Astrocyte of the cerebellum (primary cell): ENCODE measurements around the gene MPL.
A peak's percentile ranks its signal among the peaks of the same experiment; 100 is the strongest.

Experiments used
- DNase-seq: peaks from one replicate; pipeline ENCODE4 v3.0.0-alpha.2; 2011; ENCODE audit warnings: low read depth
- H3K4me3 ChIP-seq: 2 replicates; pipeline ENCODE4 v1.5.1; 2011; ENCODE audit warnings: mild to moderate bottlenecking, low read depth, low read length, moderate library complexity
- in situ Hi-C: cut with HindIII; loops from 2 replicates; pipeline ENCODE4 v1.10.0; 2017; ENCODE audit warnings: low sequenced_read_pairs
- TF ChIP-seq, protein P1 (sequence below): IDR thresholded peaks from 2 replicates; pipeline ENCODE4 v1.5.1; 2012; ENCODE audit warnings: low read length, low read depth, moderate library complexity, mild to moderate bottlenecking; ENCODE audit errors: missing control alignments

Gene MPL

DNA sequence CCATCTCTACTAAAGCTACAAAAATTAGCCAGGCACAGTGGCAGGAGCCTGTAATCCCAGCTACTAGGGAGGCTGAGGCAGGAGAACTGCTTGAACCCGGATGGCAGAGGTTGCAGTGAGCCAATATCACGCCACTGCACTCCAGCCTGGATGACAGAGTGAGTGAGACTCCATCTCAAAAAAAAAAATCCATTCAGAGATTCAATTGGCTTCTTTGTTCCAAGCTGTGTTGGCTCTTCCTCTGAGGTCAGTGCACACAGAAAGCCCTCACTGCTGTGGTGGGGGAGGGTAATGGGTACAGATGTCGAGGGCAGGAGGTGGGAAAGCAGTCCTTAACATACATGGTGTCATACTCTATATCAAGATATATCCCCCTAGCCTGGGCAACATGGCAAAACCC, 22.1 kb upstream of the MPL start:
- no peak overlapping the region for H3K4me3 ChIP-seq
- no peak for DNase-seq
- in situ Hi-C loops, result no loop called here
- TF ChIP-seq, protein P1, sequence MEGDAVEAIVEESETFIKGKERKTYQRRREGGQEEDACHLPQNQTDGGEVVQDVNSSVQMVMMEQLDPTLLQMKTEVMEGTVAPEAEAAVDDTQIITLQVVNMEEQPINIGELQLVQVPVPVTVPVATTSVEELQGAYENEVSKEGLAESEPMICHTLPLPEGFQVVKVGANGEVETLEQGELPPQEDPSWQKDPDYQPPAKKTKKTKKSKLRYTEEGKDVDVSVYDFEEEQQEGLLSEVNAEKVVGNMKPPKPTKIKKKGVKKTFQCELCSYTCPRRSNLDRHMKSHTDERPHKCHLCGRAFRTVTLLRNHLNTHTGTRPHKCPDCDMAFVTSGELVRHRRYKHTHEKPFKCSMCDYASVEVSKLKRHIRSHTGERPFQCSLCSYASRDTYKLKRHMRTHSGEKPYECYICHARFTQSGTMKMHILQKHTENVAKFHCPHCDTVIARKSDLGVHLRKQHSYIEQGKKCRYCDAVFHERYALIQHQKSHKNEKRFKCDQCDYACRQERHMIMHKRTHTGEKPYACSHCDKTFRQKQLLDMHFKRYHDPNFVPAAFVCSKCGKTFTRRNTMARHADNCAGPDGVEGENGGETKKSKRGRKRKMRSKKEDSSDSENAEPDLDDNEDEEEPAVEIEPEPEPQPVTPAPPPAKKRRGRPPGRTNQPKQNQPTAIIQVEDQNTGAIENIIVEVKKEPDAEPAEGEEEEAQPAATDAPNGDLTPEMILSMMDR, result no peak

DNA sequence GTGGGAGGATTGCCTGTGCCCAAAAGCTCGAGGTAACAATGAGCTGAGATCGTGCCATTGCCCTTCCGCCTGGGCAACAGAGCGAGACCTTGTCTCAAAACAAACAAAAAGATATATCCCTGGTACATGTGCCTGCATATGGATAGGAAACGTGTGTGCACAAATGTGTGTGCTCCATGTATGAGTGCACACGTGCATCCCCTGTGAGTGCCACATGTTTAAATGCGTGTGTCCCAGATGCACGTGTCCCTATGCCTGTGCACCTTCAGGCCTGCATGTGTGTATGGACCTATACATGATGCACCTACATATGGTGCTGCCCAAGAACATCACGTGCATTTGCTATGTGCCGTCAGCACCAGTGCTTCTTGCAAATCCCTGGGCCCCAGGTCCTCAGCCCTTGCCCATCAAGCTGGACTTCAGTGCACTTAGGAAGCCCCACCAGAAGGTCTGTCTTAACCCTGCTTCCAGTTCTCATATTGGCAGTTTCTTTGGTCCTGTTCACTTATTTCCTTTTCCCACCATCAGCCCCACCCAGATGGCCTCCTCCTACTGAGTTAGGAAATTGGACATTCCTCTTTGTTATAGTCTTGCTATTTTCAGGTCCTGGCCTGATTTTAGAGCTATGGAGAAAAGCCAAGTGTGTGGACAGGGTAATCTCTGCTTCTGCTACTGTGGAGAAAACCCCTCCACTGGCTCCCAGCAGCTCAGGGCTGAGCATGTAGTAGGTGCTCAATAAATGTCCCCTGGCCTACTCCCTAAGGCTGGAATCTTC, 21.5 kb upstream of the MPL start:
- in situ Hi-C loops, result no loop called here
- no peak overlapping the region for H3K4me3 ChIP-seq
- DNase-seq, result no peak
- TF ChIP-seq, protein P1, result no peak

DNA sequence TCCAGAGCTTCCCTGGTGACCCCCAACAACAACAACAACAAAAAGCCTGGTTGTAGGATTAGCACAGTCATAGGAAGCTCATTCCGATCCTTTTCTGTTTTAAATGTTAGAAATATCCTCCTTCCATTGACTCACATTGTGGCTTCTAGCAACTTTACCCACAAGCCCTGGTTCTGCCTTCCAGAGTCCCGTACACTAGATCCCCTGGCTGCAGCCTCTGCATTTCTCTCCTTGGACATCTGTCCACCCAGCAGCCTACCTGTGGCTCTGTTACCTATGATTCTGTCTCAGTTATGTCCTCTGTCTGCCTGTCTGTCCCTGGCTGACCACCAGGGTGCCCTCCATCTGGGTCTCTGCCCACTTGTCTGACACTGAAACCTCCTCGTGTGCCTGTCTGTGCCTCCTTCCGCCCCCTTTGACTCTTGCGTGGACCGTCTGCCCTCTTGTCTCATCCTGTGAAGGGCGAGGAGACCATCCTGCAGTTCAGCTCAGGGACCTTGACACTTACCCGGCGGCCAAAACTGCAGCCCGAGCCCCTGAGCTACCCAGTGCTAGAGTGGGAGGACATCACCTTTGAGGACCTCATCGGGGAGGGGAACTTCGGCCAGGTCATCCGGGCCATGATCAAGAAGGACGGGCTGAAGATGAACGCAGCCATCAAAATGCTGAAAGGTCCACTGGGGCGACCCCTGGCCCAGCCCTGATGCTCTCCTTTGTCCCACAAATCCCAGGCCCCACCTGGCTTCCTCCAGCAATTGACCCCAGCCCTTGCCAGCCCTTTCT, 20.7 kb upstream of the MPL start:
- no peak for DNase-seq
- TF ChIP-seq, protein P1, result peak; percentile 24
- in situ Hi-C loops, result no loop called here
- no peak overlapping the region for H3K4me3 ChIP-seq

DNA sequence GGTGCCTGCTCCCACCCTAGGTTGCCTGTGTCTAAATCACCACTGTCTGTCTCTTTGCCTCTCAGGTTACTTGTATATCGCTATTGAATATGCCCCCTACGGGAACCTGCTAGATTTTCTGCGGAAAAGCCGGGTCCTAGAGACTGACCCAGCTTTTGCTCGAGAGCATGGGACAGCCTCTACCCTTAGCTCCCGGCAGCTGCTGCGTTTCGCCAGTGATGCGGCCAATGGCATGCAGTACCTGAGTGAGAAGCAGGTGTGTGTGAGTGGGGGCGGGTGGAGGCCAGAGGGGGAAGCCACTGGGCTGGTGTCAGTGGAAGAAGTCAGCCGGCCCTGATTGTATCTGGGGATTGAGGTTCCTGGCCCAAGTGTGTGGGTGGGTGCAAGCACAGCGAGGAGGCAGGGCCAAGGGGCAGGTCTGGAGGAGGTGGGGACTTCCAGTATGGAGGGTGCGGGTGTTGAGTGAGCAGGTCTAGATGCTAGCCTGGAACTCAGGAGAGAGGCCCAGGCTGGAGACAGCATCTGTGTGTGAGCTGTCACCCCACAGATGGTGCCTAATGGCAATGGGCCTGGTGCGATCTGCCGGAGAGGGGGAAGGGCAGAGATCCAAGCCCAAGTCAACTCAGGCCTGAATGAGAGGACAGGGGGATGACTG, 19.7 kb upstream of the MPL start:
- DNase-seq, result no peak
- H3K4me3 ChIP-seq, result no peak overlapping the region
- TF ChIP-seq, protein P1, result no peak
- in situ Hi-C loops, result no loop called here

DNA sequence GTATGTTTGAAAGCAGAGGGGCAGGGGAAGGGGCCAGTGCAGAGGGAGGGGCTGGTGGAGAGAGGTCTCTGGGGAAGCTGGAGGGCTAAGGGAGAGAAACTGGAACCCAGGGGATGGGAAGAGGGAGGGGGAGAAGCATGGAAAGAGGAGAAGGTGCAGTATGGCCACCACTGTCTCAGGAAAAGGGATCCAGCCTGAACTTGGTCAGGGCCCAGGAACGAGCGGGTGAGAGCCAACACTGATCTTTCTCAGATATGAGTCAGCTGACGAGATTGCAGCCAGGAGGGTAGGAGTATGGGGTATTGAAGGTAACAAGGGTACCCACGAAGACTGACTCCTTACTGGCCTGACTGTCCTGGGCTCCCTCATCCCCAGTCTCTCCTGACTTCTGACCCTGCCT, 18.8 kb upstream of the MPL start:
- in situ Hi-C loops, result no loop called here
- no peak for DNase-seq

DNA sequence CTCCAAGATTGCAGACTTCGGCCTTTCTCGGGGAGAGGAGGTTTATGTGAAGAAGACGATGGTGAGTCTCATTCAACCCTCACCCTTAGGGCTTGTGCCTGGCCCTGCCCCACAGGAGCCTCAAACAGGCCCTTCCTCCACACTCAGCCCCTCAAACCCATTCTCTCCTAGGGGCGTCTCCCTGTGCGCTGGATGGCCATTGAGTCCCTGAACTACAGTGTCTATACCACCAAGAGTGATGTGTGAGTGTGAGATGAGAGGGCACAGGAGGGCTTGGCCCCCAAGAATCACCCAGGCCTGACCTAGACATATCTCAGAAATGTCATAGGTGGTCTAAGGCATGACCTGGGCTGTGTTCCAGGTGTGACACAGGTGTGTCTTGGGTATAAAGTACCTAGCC, 18.3 kb upstream of the MPL start:
- H3K4me3 ChIP-seq, result no peak overlapping the region
- DNase-seq, result no peak
- TF ChIP-seq, protein P1, result no peak
- in situ Hi-C loops, result no loop called here

More for the DNA sequence above, 18.8 kb upstream of the MPL start:
- no peak overlapping the region for H3K4me3 ChIP-seq
- TF ChIP-seq, protein P1, result no peak
